Measurements from ENCODE around the gene EXOC3. TPM values are rescaled to one million over a fixed set of nuclear protein-coding genes. Genes with fewer than 3 reads are reported as not detected.

The EXOC3 gene
- total and polyA plus RNA-seq, 2 of the 4 experiments (the other 2 are of a cell fraction) = 35.1 to 47.5 TPM

DNA sequence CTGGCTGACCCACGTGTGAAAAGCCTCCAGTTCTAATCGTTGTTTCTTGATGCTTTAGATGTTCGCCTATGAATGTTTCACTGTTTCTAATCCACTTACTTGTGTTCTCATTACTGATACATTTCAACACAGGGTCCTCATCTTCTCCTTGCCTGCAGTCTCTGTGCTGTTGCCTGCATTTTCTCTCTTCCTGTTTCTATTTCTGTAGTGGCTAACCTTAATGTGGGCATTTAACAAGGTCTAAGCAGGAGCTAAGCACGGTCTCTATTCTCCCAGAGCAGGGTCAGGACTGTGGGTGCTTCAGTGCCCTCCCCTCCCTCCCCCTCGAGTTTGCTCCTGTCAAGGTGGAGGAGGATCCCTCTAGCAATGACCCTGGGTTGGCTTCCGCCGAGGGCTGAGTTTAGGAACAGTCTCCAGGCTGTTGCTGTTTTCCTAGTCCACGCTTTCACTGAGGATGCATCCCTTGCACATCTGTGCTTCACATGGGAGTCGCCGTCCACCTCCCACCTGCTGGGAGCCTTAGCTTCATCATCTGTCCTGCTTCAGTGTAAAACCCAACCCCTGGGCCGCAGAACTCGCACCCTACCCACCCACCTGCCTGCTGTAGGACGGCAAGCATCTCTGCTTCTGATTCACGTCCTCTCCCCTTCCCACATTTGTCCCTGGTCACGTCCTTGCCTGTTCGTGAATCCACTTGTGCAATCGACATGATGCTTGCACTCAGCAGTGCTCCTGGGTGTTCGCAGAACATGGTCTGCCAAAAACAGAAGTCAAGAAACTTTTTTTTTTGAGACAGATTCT is 2.4 kb upstream of the EXOC3 start:
- Histone ChIP-seq H3K4me2 (ENCODE audit: low read depth, low read length) (no peak overlapping the region), H4K20me1 (ENCODE audit: insufficient read depth, low read length) (peaks cover 6% of the 10 kb centered on the region; the same call in 1 of the 2 replicates), H3K18ac (ENCODE audit: low read depth, low read length) (no peak overlapping the region), H4K5ac (ENCODE audit: low read depth, low read length) (no peak overlapping the region), H2BK20ac (ENCODE audit: low read depth, low read length) (no peak overlapping the region), H2AK5ac (ENCODE audit: low read depth, low read length) (peak overlapping the region; percentile 1; the same call in 1 of the 2 replicates), H3K56ac (ENCODE audit: extremely low read depth, insufficient read depth, low read length) (no peak overlapping the region), H3K27me3 (ENCODE audit: control insufficient read depth, insufficient read depth, low read length) (no peaks in the 10 kb centered on the region), H2BK15ac (ENCODE audit: low read depth, low read length) (no peak overlapping the region), H3K14ac (replicated peaks; ENCODE audit: low read depth, low read length) (no peak overlapping the region), H3K79me1 (ENCODE audit: low read depth in 1 of 2, low read length in 2 of 2) (peaks cover 23 to 66% of the 10 kb centered on the region in 2 experiments), H4K91ac (ENCODE audit: insufficient read depth, low read depth, low read length) (0 out of 2 replicates have a peak overlapping the region, but pooled peaks have one; percentile 19), H3K9me3 (ENCODE audit: control insufficient read depth, insufficient read depth, low read length) (no peaks in the 10 kb centered on the region), H3K4me1 (ENCODE audit: control insufficient read depth, insufficient read depth, low read length) (peaks cover 9% of the 10 kb centered on the region), H2BK120ac (ENCODE audit: low read depth, low read length) (no peak overlapping the region), H2AK9ac (replicated peaks; ENCODE audit: low read depth, low read length, poor library complexity) (peak overlapping the region; percentile 55), H3K9ac (ENCODE audit: low read depth, low read length) (no peak overlapping the region), H3K27ac (ENCODE audit: insufficient read depth, low read length) (no peak overlapping the region), H4K8ac (ENCODE audit: low read depth in 2 of 2, low read length in 2 of 2) (no peak overlapping the region), H2AFZ (replicated peaks; ENCODE audit: low read length, poor library complexity) (no peak overlapping the region), H3K4ac (ENCODE audit: low read depth, low read length) (no peak overlapping the region; the same call in 1 of the 2 replicates), H3K9me1 (ENCODE audit: insufficient read depth, low read length) (peaks cover 4% of the 10 kb centered on the region; the same call in 1 of the 2 replicates), H3K23ac (ENCODE audit: low read depth, low read length) (no peak overlapping the region), H3K36me3 (ENCODE audit: control insufficient read depth, insufficient read depth, low read length) (peaks cover 5% of the 10 kb centered on the region; the same call in 1 of the 2 replicates), H2BK5ac (ENCODE audit: low read depth, low read length, poor library complexity, severe bottlenecking) (no peak overlapping the region), H3K4me3 (ENCODE audit: insufficient read depth, low read depth, low read length) (no peak overlapping the region)
- ATAC-seq (ENCODE audit: low read depth) (no peak), DNase-seq (no peak)
- no TSS peak for BruUV-seq (replicated peaks)
- dilution Hi-C loops (cut with HindIII; ENCODE audit: low sequenced_read_pairs, unreplicated experiment) (no loop called here), intact Hi-C loops (cut with micrococcal nuclease) (loop anchor here (2.0 to 5.0 kb wide), 2 partner anchors 33 to 118 kb away; no protein-coding TSS in a partner anchor), in situ Hi-C loops (cut with MboI; ENCODE audit: low sequenced_read_pairs) (no loop called here)
- WGBS, 2 experiments (ENCODE audit: extremely low coverage in 2 of 2, insufficient read length in 1 of 2) = 88% methylated on average over 10 of the region's 18 CpGs; no CpG with 5 or more reads in 1 of the 2 experiments
- CTCF ChIA-PET = no interaction called here
- POLR2A ChIA-PET (ENCODE audit: unreplicated experiment) = interaction anchor here (0.5 kb wide), 1 partner anchor 100 kb away, joined by 5 read pairs; no protein-coding TSS in a partner anchor
- TF ChIP-seq, protein P1, sequence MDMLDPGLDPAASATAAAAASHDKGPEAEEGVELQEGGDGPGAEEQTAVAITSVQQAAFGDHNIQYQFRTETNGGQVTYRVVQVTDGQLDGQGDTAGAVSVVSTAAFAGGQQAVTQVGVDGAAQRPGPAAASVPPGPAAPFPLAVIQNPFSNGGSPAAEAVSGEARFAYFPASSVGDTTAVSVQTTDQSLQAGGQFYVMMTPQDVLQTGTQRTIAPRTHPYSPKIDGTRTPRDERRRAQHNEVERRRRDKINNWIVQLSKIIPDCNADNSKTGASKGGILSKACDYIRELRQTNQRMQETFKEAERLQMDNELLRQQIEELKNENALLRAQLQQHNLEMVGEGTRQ (IDR thresholded peaks at IDR 0.05; ENCODE audit: low read depth, low read length) = no peak
- no peak for TF ChIP-seq NFE2L2 (IDR thresholded peaks at IDR 0.05; ENCODE audit: low read depth, low read length)
- no peak for TF ChIP-seq FOS (IDR thresholded peaks at IDR 0.05; ENCODE audit: low read depth, low read length)
- no peak for TF ChIP-seq MAFK (IDR thresholded peaks at IDR 0.05; ENCODE audit: low read depth, low read length)
